Stimulated activated naive CD4-positive, alpha-beta T cell (primary cell): ENCODE data around the gene PARD6G.

Experiments
- DNase-seq, 6 experiments: peaks; one replicate each; lab custom pipeline; 2025; lab: John Stamatoyannopoulos, UW

The PARD6G gene

DNA sequence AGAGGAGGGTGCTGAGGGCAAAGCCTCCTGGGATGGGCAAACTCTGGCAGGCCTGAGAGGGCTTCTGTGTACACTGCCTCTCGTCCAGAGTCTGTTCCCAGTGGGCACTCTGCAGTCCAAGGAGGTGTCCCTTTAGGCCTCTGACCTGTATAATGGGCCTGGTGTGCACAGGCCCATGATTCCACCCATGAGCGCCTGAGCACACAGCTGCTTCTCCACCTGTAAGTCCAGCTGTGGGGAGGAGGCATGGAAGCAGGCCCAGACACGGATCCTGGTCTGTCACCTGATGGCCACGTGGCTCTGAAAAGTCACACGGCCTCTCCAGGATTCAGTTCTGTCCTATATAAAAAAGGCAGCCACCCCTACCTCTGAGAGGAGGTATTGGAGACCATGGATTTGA, 57.0 kb downstream of the PARD6G start:
- no peak for DNase-seq

DNA sequence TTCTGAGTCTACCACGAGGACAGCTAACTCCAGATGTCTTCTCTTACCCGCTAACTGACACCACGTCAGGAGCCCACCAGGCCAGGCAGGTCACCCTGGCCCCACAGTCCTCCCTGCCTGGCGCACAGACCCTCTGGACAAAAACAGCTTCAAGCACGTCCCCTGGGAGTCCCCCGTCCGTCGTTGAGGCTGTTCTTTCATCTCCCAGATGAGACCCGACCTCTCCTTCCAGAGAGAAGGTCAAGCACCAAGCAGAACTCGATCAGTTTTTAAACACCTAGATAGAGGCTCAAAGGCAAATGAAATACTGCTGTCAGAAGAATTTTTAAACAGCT, 57.8 kb downstream of the PARD6G start:
- no peak for DNase-seq

DNA sequence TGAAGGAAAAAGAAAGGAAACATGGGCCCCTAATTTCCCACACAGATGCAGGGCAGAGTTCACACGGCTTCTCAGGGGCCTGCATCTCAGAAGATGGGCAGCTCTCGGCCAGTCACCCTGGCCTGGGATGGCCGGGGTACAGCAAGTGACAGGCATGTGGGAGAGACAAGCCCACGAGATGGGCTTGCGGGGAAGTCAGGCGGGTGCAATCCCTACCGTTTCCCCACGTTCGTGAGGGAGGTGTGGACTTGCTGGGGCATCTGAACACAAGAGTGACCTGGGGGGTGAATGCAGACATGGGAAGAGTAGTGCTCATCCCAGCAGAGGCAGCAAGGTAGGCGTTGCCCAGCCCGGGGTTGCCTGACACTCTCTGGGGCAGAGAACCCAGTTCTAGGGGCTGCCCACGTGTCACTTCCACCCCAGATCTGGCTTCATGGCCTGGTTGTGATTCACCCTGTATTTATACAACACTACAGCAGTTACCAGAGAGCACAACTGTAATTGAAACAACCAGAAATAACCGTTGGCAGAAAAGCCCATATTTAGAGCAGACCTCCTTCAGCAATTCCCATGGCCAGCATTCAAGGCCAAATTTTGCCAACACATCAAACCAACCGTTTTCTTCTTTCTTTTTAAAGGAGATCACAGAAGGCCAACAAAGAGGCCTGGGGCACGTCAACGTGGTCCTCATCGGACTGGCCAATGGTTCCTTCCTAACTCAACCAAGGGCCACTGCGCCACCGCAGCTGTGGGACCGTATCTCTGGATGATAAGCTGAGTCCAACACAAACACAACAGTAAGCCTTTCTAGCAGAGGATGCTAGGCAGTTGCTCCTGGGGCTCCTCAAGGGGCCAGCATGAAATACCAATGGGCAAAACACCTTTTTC, 58.4 kb downstream of the PARD6G start:
- no peak for DNase-seq

DNA sequence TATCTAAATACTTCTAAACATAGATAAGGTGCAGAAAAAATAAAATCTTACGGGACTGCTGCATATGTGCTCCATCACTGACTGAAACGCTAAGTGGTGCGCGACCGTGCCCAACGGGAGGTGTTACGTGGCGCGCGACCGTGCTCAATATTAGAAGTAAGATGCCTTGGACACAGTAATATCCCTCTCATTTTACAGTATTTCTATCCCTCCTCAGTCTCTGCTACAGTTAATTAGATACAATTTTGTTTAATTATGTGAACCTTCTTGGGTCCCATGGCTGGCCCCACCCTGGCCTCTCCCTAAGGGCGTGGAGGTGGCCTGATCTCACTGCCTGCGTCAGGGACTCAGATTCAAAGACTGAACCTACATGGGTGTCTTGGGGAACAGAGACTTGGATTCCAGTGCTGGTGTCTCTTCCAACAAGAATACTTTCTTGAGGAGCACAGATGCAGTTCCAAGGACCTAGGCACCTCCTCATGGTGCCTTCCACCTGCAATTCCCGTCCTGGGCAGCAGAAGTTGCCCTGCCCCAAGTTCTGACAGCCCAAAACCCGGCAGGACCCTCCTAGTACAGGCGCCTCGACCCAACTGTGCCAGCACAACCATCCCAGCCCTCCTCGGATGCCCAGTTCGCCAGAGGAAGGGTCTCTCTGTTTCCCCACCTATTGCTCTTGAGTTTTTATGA, 59.2 kb downstream of the PARD6G start:
- no peak for DNase-seq

DNA sequence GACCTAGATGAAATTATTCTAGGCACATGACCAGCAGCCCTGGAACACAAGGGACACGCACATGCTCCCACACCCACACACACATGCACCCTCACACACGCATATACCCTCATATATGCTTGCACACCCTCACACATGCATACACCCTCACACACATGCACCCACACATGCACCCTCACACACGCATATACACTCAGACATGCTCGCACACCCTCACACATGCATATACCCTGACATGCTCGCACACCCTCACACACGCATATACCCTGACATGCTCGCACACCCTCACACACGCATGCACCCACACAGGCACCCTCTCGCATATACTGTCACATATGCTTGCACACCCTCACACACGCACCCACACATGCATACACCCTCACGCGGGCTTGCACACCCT, 61.8 kb downstream of the PARD6G start:
- no peak for DNase-seq

DNA sequence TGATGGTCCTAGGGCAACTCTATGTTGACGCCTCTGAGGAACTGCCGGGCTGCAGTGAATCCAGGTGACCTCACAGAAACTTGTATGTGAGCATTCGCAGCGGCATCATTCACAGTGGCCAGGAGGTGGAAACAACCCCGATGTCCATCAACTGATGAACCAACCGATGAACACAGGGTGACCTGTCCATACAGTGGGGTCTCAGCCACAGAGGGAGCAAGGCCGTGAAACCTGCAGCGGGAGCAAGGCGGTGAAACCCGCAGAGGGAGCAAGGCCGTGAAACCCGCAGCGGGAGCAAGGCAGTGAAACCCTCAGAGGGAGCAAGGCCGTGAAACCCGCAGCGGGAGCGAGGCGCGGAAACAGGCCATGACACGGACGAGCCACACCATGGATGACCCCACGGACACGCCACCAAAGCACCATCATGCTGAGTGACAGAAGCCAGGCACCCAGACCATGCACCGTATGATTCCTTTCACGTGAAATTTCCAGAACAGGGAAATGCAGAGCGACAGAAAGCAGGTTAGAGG, 63.0 kb downstream of the PARD6G start:
- DNase-seq: no peak

DNA sequence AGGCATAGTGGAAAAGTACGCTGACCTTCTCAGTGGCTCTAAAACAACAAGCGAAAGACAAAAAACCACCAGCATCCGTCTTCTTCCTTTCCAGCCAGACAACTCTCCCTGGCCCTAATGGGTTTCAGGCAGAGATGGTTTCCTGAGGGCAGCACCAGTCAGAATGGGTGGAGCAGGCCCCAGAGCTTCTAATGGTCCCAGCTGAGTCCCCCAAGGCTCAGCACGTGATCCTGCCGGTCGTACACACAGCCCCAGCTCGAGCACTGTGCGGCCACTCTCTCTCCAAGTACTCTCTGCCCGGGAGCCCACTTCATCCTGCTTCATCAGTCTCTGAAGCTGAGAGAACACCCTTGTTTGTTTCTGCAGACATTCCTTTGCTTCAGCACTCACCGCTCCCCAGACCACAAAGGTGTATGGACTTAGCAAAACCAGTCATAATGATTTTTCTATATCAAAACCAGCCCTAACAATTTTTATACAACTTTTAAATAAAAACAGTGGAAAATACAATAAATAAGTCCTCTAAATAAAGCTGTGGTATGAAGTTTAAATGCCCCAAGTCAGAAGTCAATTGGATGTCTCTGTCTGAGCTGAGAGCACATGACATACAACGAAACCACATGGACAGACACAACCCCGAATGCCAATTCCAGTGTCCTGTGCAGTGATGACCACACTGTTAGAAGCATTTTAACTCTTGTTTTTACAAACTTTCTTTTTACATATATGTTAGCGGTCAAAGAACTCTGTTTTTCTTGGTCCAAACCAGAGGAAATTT, 63.9 kb downstream of the PARD6G start:
- no peak for DNase-seq

DNA sequence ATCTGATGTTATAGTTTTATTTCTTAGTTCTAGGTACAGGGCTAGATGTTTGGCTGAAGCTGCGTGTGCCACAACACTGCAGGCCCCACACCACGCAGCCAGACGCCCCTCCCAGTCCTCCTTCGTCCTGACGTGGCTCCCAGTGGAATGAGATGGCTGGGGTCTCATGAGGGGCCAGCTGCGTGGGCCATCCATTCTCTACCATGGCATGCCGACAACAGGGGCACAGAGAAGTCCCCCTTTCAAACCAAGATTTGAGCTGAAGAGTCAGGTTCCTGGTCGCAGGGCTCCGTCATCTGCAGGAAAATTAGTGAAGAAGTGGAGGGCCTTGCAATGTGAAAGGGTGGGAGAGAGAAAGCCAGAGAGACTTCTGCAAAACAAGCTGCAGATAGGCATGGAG, 64.5 kb downstream of the PARD6G start:
- no peak for DNase-seq

DNA sequence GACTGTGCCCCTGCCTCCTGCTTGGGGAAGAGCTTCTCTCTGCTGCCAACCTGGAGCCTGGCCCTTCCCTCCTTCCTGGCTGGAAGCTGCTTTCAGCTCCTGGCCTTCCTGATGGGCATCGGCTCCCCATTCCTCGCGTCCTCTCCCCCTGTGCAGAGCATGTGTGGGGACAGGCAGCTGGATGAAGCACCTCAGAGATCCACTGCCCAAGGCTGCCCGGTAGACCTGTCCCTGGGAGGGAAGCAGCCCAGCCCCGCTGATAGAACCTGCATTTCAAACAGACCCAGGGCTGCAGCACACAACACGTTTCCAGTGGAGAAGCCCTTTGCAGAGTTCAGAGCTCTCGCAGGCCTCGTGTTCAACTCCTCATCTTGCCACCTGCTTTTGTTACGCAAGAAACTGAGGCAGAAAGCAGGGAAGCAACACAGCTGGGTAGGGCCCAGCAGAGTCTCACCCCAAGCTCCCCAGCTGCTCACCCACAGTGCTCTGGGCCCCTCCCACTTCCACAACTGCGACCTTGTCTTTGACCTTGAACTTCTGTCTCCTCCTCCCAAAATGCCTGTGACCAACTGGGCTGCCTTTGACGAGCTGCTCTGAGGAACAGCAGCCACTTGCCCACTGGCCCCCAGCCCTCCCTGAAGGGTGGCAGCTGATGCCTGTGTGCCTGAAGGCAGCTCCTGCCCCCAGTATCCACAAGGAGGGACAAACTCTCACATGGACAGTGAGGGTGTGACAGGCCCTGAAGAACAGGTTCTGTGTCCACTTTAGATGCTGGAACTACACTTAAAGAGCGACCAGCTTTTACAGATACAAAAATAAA, 65.5 kb downstream of the PARD6G start:
- no peak for DNase-seq

DNA sequence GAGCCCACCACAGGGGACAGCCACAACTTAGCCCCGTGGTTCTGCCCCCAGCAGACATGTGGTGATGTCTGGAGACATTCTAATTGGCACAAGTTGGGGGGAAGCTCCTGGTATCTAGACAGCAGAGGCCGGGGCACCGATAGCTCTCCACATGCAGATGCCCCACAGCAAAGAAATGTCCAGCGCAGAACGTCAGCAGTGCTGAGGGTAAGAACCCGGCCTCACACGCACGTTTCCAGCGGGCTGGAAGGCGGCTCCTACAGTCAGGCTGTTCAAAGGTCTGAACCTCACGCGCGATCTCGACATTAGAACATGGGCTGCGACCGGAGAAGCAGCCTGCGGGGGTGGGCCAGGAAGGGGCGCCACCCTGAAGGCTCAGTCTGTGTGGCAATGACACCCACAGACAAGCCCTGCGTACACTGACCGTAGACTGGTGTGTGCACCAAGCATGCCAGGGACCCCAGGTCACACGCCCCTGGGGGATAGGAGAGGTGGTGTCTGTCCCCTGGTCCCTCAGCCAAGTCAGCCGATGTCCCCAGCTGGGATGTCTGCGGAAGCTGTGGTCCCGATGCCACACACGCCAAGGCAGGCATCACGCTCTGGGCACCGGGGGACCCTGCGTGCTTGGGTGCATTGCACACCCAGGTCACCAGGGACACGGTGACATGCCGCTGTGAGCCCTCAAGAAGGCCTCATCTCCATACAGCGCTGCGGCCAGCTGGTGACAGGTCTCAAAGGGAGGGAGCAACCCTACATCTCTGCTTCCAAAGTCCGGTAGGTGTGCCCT, 66.3 kb downstream of the PARD6G start:
- DNase-seq: no peak

DNA sequence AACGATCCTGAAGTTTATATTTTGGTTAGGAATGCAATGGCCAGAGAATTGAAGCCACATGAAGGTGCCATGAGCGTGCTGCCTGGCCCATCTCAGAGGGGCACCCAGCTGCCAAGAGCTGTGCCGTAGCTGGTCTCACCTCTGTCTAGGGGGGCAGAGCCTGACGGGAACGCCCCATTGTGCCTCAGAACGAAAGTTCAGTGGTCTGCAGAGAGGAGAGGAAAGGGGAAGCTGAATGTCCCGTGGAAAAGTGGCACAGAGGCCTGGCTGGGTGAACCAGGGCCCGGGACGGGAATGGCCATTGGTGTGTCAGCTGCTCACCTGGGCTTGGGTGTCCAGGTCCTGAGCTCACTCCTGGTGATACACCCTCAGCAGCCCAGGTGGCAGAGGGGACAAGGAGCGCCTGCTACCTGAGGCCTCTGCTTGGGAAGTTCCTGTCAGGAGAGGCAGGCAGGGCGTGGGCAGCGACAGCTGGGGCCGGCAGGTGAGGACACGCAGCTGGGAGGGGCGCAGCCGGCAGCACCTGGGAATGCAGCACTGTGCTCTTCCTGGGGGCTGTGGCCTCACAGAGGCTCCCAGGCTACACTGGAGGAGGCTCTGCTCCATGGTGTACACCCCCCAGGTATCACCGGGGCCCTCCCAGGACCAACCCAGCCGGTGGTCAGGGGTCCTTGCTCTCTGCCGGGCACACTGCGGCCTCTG, 67.3 kb downstream of the PARD6G start:
- no peak for DNase-seq

DNA sequence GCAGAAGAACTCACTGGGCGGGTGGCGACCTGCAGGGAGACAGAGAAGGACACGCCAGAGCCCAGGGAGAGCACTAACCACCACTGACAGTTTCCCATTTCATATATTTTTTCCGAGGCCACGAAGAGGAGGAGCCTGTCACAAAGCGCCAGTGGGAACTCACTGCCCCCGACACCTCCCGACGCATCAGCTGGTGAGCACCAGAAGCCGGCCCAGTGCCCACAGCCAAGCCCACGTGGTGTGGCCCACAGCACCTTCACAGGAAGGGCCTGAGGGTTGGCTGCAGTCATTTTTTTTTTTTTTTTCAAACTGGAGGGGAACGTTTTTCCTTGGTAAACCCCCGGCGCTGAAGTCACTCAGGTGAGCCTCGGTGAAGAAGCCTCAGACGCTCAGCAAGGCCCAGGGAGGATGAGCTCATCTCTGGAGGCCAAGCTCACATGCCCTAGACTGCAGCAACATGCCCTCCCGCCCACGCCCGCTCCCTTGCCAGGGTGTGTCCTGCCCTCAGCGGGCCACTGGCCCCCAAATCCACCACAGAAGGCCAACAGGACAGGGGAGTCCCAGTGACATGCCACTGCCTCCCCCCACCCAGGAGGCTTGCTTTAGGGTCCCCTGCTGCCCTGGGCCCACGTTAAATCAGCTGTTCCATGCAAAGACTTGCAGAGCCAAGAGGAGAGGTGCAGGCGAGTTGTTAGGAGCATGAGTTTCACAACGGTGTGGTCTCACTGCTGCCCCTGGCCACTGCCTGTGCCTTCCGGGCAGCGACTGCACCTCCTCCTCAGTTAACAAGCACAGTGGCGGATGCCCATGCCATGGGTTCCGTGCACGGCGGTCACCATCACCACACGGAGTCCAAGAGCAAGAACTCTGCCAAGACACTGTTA, 68.1 kb downstream of the PARD6G start:
- DNase-seq: no peak

DNA sequence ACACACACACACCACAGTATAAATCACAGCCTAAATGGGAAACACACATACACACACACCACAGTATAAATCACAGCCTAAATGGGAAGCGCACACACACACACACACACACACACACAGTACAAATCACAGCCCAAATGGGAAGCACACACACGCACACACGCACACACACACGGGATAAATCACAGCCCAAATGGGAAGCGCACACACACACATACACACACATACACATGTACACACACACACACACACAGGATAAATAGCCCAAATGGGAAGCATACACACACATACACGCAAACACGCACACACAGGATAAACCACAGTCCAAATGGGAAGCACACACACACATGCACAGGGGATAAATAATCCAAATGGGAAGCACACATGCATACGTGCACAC, 70.2 kb downstream of the PARD6G start:
- DNase-seq: no peak

DNA sequence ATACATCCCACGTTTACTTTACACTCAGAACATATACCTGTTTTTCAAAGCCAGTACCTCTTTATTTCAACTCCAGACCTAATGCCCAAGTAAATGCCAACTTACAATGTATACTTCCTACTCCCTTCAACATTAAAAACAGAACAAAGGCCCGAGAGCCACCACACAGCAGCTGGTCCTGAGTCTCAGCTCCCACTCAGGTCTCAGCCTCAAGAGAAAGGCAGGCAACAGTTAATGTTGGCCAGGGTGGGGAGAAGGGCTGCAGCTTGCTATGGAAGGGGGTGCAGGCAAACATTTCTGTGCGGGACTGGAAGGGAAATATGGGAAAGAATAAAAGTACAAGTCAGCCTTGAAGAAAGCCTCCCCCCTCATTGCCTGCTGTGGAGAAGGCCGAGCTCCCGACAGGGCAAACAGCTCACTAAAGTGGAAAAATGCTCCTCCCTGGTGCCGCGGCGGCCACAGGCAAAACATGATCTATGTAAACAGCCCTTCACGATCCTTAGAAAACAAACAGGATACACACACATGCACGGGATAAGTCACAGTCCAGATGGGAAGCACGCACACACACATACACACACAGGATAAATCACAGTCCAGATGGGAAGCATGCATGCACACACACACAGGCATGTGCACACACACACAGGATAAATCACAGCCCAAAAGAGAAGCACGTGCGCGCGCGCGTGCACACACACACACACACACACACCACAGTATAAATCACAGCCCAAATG, 70.8 kb downstream of the PARD6G start:
- no peak for DNase-seq

DNA sequence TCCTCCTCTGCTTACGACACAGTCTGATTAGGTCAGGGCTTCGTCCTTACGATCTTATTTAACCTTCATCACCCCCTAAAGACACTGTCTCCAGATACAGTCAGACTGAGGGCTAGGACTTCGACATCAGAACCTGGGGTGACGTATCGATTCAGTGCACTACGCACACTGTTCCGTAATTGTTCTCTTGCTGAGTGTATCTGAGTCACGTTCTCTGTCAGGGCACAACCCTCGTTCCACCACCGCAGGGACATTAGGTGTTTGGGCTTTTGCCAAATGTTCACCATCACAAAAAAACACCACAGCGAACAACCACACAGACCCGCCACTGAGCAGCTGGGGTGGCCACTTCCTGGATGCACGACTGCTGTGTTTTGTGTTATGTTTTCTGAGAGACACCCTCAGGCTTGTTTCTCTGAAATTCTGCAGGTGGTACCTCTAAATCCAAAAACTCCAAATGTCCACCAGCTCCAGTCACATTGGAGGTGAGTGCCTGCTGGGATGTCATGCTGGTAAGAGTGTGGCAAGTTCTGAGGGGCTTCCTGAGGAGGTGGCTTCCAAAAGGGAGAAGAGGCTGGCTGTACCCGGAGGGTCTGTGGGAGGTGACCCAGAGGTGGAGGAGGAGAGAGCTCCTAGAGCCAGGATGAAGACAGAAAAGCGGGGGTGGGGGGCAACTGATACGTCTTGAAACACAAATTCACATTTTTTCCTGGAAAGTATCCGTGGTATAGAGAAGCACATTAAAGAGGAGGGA, 71.7 kb downstream of the PARD6G start:
- peak in 2 of 6 experiments; percentile 14 to 24 for DNase-seq

DNA sequence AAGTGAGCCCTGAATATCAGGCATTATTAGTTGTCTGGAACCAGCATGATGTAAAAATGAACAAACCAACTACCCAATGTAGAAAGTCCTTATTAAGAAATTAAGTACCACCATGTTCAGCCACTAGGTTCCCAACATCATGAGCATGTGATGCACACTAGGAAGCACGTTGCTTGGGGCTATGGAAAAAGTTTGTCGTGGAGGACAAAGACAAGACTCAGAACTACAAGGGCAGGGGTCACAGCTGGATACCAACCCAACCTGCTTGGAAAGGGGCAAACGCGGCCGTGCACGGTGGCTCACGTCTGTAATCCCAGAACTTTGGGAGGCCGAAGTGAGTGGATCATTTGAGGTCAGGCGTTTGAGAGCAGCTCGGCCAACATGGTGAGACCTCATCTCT, 74.3 kb downstream of the PARD6G start:
- no peak for DNase-seq

DNA sequence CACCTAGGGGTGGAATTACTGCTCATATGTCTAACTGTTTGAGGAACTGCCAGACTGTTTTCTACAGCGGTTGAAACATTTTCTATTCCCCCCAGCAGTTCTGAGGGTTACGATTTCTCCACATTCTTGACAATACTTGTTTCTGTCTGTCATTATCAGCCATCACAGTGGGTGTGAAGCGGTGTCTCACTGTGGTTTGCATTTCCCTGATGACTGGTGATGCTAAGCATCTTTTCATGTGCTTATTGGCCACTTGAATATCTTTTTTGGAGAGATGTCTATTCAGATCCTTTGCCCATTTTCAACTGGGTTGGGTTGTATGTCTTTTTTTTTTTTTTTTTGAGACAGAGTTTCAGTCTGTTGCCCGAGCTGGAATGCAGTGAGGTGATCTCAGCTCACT, 75.3 kb downstream of the PARD6G start:
- DNase-seq: no peak
